Erythroblast (primary cell): ENCODE results near the gene GPR89A.
"Not testable (repeated sequence)": the region's sequence is repeated elsewhere in the genome, so short reads cannot be mapped to it uniquely, and the experiment has no call there.

Source experiments
- DNase-seq, 2 experiments: peaks; one replicate each; lab custom pipeline; 2025; lab: John Stamatoyannopoulos, UW
- GATA1 ChIP-seq: IDR thresholded peaks from 2 replicates; pipeline ENCODE4 v1.6.1; 2011; ENCODE audit warnings: low read depth, mild to moderate bottlenecking, control low read depth, low read length, moderate library complexity
- POLR2A ChIP-seq: IDR thresholded peaks from 2 replicates; pipeline ENCODE4 v1.6.1; 2011; ENCODE audit warnings: mild to moderate bottlenecking, low read length

GPR89A gene

GRCh38 chr1:145706086-145706664 is 98.4 kb downstream of the GPR89A start:
- no peak for DNase-seq
- TF ChIP-seq POLR2A (no peak), GATA1 (no peak)

DNA sequence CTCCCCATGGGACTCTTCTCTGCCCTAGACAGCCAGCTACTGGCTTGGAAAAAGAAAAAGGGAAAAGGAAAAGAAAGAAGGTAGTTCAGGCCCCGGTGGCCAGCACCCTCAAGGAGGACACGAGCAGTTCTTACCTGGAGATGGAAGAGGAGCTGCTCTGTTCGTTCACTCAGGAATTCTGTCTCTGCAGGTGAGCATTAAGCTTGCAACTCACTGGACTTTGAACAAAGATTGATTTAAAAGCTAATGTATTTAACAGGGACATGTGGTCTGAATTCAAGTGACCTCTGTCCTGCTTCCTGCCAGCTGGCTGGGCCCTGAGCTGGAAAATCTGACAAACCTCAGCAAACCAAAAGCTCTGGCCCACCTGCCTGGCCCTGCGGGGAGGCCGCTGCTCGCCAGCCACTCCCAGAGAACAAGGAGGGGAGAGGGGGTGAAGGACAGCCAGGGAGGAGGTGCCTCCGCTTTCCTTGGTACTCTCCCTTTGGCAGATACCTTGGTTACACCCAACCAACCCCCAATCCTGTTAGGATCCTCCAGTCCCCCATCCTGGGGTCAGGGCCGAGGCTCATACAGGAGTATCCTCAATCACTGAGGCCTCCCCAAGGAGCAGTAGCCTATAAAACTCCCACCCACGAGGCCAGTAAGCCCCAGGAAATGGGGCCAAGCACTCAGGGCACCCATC is 99.5 kb downstream of the GPR89A start, which contains the start of gene PDZK1:
PDZK1 (minus strand) TSS at position 186 of the 685 bp plus-strand sequence. CDS start 19,347 bp downstream, outside the sequence.
- DNase-seq = no peak
- TF ChIP-seq POLR2A (no peak), GATA1 (no peak)

DNA sequence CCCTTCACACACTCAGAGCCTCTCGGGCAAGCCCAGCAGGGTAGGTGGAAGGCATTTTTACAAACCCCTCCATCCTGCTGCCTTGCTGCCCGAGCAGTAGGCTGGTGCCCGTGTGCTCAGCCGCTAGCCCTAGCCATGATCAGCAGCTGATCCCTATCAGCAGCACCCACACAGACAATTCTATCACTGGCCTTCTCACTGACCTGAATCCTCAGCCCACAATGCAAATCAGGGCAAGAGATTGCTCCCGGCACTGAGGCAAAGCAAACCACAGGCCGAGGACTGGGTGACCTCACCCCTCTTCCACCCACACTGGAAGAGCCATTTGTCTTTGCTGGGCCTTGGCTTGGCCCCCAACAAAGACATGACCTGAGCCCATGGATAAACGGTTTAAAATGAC is 100.3 kb downstream of the GPR89A start:
- DNase-seq = no peak
- TF ChIP-seq GATA1 (no peak), POLR2A (no peak)

GRCh38 chr1:145710291-145711027 is 102.7 kb downstream of the GPR89A start:
- DNase-seq = no peak
- TF ChIP-seq POLR2A (no peak), GATA1 (no peak)

- DNase-seq = no peak
- no peak for TF ChIP-seq POLR2A
- TF ChIP-seq GATA1 = no peak
These were observed 103.4 kb downstream of the GPR89A start for GRCh38 chr1:145711213-145711651.

DNA sequence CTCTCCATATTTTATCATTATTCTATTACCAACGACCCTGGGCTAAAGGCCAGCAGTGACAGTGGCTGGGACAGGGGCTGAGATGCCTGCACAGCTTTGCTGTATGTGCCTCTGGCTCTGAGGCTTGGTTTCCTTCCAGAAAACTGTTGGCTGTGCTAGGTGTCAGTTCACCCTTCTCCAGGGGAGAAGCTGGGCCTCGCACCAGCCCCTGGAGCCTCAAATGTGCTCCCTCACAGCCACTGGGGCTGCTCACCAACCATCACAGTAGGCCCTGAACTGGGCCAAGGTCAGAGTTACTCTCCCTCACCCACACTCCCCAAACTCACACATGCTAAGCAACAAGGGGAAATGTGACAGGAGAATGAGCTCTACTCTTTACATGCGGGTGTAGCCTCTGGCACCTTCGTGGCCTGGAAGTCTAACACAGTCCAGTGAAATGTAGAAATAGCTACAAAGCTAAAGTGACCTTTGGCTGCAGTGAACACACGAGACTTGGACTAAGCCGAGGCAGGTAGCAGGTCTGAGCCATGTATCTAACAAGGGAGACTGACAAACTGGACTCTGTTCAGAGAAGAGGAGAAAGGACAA is 106.8 kb downstream of the GPR89A start:
- DNase-seq = no peak
- TF ChIP-seq GATA1 (no peak), POLR2A (no peak)

DNA sequence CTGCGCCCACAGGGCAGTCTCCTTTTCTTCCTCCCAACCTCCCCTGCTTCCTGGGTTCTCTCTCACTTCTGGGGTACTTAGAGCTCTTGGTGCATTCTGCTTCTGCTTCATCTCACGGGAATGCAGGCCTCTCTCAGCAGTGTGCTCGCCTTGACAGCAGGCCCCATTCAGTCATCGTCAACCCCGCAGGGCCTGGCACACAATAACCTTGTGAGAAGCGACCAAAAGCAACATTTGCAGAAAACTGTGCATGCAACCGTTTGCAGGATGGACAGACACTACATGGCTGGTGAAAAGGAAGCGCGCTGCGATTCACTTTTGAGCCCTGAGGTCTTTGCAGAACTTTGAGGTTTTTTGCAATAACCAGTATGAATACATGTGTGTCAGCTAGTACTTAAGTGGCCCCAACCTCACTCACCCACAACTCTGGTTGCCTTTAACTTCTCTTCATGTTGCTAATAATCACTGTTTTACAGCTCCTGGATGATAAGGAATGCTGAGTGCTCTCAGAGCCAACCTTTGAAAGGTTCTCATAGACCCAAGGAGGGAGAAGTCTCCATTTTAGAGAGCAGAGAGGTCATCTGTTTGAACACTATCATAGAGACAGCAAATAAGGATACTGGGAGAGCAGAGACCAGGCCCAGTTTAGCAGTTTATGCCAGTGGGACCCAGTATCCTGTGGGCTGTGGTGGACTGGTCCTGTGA is 109.0 kb downstream of the GPR89A start:
- no peak for DNase-seq
- no peak for TF ChIP-seq POLR2A
- TF ChIP-seq GATA1 = no peak

DNA sequence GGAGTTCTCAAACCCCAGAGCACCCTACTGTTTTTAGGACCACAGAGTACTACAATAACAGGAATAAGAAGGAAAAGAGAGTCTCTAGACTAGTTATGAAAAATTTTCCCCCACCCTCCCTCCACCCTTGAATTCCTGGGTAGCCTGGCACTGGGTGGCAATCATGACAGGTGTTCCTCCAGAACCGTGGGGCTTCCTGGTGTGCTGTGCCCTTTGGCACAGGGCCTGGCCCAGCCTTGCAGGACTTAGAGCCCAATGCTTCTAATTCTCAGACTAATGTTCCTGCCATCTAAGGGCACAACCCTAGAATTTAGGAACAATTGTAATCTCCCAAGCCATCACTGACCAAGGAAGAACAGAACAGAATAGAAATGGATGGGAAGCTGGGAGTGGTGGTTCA is 110.0 kb downstream of the GPR89A start:
- TF ChIP-seq POLR2A = no peak
- TF ChIP-seq GATA1 = no peak
- DNase-seq = no peak

DNA sequence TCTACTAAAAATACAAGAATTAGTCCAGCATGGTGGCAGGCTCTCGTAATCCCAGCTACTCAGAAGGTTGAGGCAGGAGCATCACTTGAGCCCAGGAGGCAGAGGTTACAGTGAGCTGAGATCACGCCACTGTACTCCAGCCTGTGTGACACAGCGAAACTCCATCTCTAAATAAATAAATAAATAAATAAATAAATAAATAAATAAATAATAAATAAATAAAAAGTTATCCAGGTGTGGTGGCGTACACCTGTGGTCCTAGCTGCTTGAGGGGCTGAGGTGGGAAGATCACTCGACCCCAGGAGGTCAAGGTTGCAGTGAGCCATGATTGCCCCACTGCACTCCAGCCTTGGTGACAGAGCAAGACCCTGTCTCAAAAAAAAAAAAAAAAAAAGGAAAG is 110.7 kb downstream of the GPR89A start:
- not testable (repeated sequence) for DNase-seq

GRCh38 chr1:145719230-145720079 is 111.7 kb downstream of the GPR89A start, which contains the start of gene CD160:
Gene CD160, plus strand, starts transcription at chr1:145719499. Its CDS starts 8,829 bp downstream, at chr1:145728328.
- no peak for DNase-seq
- TF ChIP-seq POLR2A (no peak), GATA1 (no peak)
